ENCODE results near the gene PIK3R6. TPM values are rescaled to one million over a fixed set of nuclear protein-coding genes. Genes with fewer than 3 reads are reported as not detected.

The PIK3R6 gene
- total and polyA plus RNA-seq, 2 of the 4 experiments (the other 2 are of a cell fraction) = not detected

DNA sequence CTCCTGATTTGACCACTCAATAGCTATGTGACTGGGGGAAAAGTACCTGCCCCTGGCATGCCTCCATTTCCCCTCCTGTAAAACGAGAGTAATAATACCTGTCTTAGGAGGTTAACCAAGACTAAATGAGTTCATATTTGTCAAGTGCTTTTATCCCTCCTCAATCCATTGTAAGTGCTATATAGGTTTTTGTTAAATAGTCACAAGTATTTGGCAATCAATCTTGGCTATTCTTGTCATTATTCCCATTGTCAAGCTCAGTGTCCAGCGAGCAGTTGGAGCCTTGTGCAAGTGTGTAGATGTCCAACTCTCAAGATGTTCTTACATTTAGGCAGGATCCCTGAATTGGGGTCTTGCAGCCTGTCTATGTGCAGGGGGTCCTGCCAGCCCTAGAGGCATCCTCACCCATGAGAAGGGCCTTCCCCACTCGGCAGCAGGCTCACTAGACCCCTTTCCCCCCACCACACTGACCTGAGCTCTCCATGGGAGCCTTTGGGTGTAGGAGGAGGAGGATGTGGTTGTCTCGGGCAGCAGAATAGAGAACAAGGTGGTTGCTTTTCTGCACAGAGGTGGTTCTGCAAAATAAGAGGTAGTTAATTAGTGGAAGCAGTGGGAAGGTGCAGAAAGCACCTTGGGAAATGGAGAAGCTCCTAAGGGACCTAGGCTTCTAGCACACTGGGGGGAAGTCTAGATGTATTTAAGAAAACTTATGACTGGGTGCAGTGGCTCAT lies 18.0 kb downstream of the PIK3R6 start:
- Histone ChIP-seq H4K5ac (ENCODE audit: low read depth, low read length) (no peak overlapping the region), H3K4me1 (ENCODE audit: control insufficient read depth, insufficient read depth, low read length) (no peaks in the 10 kb centered on the region), H2BK5ac (ENCODE audit: low read depth, low read length, poor library complexity, severe bottlenecking) (no peak overlapping the region), H3K27me3 (ENCODE audit: control insufficient read depth, insufficient read depth, low read length) (no peaks in the 10 kb centered on the region), H4K8ac (ENCODE audit: low read depth in 2 of 2, low read length in 2 of 2) (no peak overlapping the region), H3K4me3 (ENCODE audit: insufficient read depth, low read depth, low read length) (no peak overlapping the region), H3K23ac (ENCODE audit: low read depth, low read length) (no peak overlapping the region), H3K4ac (ENCODE audit: low read depth, low read length) (no peak overlapping the region), H3K4me2 (ENCODE audit: low read depth, low read length) (no peak overlapping the region), H2BK20ac (ENCODE audit: low read depth, low read length) (no peak overlapping the region), H3K9me1 (ENCODE audit: insufficient read depth, low read length) (no peaks in the 10 kb centered on the region), H4K91ac (ENCODE audit: insufficient read depth, low read depth, low read length) (no peak overlapping the region), H2AK9ac (replicated peaks; ENCODE audit: low read depth, low read length, poor library complexity) (no peak overlapping the region), H3K79me1 (ENCODE audit: low read depth in 1 of 2, low read length in 2 of 2) (no peaks in the 10 kb centered on the region), H2BK15ac (ENCODE audit: low read depth, low read length) (no peak overlapping the region), H3K27ac (ENCODE audit: insufficient read depth, low read length) (no peak overlapping the region), H3K9me3 (ENCODE audit: control insufficient read depth, insufficient read depth, low read length) (no peaks in the 10 kb centered on the region), H3K14ac (replicated peaks; ENCODE audit: low read depth, low read length) (no peak overlapping the region), H3K18ac (ENCODE audit: low read depth, low read length) (no peak overlapping the region), H2AFZ (replicated peaks; ENCODE audit: low read length, poor library complexity) (no peak overlapping the region), H4K20me1 (ENCODE audit: insufficient read depth, low read length) (no peaks in the 10 kb centered on the region), H3K9ac (ENCODE audit: low read depth, low read length) (no peak overlapping the region), H3K56ac (ENCODE audit: extremely low read depth, insufficient read depth, low read length) (no peak overlapping the region), H2BK120ac (ENCODE audit: low read depth, low read length) (no peak overlapping the region), H2AK5ac (ENCODE audit: low read depth, low read length) (no peak overlapping the region), H3K36me3 (ENCODE audit: control insufficient read depth, insufficient read depth, low read length) (no peaks in the 10 kb centered on the region)
- in situ Hi-C loops (cut with MboI; ENCODE audit: low sequenced_read_pairs) = no loop called here
- CTCF ChIA-PET = no interaction called here
- intact Hi-C loops (cut with micrococcal nuclease) = no loop called here
- DNase-seq (no peak), ATAC-seq (ENCODE audit: low read depth) (no peak)
- POLR2A ChIA-PET (ENCODE audit: unreplicated experiment) = no interaction called here
- dilution Hi-C loops (cut with HindIII; ENCODE audit: low sequenced_read_pairs, unreplicated experiment) = no loop called here
- WGBS, 2 experiments (ENCODE audit: extremely low coverage in 2 of 2, insufficient read length in 1 of 2) = no CpG with 5 or more reads among the region's 4 CpGs
- no TSS peak for BruUV-seq (replicated peaks)
- TF ChIP-seq CEBPB (IDR thresholded peaks at IDR 0.05; ENCODE audit: low read depth, low read length) (no peak), BHLHE40 (IDR thresholded peaks at IDR 0.05; ENCODE audit: low read depth, low read length) (no peak), POLR2A (IDR thresholded peaks at IDR 0.05; ENCODE audit: low read depth, low read length) (no peak), ELK1 (IDR thresholded peaks at IDR 0.05; ENCODE audit: borderline replicate concordance, low read depth, low read length) (no peak), FOS (IDR thresholded peaks at IDR 0.05; ENCODE audit: low read depth, low read length) (no peak), MAFK (IDR thresholded peaks at IDR 0.05; ENCODE audit: low read depth, low read length) (no peak), NFE2L2 (IDR thresholded peaks at IDR 0.05; ENCODE audit: low read depth, low read length) (no peak), RFX5 (IDR thresholded peaks at IDR 0.05; ENCODE audit: low read depth, low read length) (no peak), SMC3 (IDR thresholded peaks at IDR 0.05; ENCODE audit: low read depth, low read length) (no peak), CHD1 (IDR thresholded peaks at IDR 0.05; ENCODE audit: low read depth, low read length) (no peak), RCOR1 (IDR thresholded peaks at IDR 0.05; ENCODE audit: insufficient replicate concordance, low read length) (no peak), RAD21 (IDR thresholded peaks at IDR 0.05; ENCODE audit: low read length) (no peak), MXI1 (IDR thresholded peaks at IDR 0.05; ENCODE audit: borderline replicate concordance, low read depth, low read length) (no peak), MAZ (IDR thresholded peaks at IDR 0.05; ENCODE audit: borderline replicate concordance, low read depth, low read length) (no peak)
- TF ChIP-seq, protein P1, sequence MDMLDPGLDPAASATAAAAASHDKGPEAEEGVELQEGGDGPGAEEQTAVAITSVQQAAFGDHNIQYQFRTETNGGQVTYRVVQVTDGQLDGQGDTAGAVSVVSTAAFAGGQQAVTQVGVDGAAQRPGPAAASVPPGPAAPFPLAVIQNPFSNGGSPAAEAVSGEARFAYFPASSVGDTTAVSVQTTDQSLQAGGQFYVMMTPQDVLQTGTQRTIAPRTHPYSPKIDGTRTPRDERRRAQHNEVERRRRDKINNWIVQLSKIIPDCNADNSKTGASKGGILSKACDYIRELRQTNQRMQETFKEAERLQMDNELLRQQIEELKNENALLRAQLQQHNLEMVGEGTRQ (IDR thresholded peaks at IDR 0.05; ENCODE audit: low read depth, low read length) = no peak
- TF ChIP-seq, protein P2, sequence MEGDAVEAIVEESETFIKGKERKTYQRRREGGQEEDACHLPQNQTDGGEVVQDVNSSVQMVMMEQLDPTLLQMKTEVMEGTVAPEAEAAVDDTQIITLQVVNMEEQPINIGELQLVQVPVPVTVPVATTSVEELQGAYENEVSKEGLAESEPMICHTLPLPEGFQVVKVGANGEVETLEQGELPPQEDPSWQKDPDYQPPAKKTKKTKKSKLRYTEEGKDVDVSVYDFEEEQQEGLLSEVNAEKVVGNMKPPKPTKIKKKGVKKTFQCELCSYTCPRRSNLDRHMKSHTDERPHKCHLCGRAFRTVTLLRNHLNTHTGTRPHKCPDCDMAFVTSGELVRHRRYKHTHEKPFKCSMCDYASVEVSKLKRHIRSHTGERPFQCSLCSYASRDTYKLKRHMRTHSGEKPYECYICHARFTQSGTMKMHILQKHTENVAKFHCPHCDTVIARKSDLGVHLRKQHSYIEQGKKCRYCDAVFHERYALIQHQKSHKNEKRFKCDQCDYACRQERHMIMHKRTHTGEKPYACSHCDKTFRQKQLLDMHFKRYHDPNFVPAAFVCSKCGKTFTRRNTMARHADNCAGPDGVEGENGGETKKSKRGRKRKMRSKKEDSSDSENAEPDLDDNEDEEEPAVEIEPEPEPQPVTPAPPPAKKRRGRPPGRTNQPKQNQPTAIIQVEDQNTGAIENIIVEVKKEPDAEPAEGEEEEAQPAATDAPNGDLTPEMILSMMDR (conservative IDR thresholded peaks at IDR 0.05; ENCODE audit: low read depth, low read length) = no peak
